ENCODE data around the gene NCAM1.

- no peak for TF ChIP-seq EZH2 (IDR thresholded peaks at IDR 0.05)
- no peak for TF ChIP-seq POLR2AphosphoS5 (IDR thresholded peaks at IDR 0.05; ENCODE audit: borderline replicate concordance, low read depth, low read length)
- TF ChIP-seq FOXP2 (optimal IDR thresholded peaks at IDR 0.05; ENCODE audit: control extremely low read depth, extremely low read length, insufficient read depth) = no peak
Measured at GRCh38 chr11:113110046-113110445, 148.8 kb downstream of the NCAM1 start.

All from SK-N-MC (cell line).